Right ventricle myocardium superior (tissue), 1 donor: ENCODE measurements around the gene ZCCHC9. TPM values are rescaled to one million over a fixed set of nuclear protein-coding genes. Genes with fewer than 3 reads are reported as not detected.
A peak's percentile ranks its signal among the peaks of the same experiment; 100 is the strongest.
"Not testable (repeated sequence)": the region's sequence is repeated elsewhere in the genome, so short reads cannot be mapped to it uniquely, and the experiment has no call there.

ENCODE experiments used
- ATAC-seq: fragments of 200-7000 bp; cut with Tn5 transposase; one replicate; pipeline ENCODE4 v1.9.1; 2020; ENCODE audit warnings: mild to moderate bottlenecking; ENCODE audit not compliant: poor library complexity
- DNase-seq: peaks from one replicate; pipeline ENCODE4 v3.0.0-alpha.2; 2020
- intact Hi-C: fragments of 100-400 bp; cut with DNase I; formaldehyde crosslinking; loops from one replicate; pipeline ENCODE4 v1.11.2; 2022
- long read RNA-seq: library from polyadenylated mRNA; unstranded; transcript quantifications from one replicate; pipeline ENCODE4 v2.0.0, GENCODE V29; 2021
- total RNA-seq: library from RNA; stranded (reverse); fragmentation: NEBNext Ultra II Directional; extraction: Animal tissue kit (Norgen Biotek cat#: 25700); gene quantifications from one replicate; pipeline ENCODE4 v1.2.1, GENCODE V29; 2021
- donor health status: DM: no; HTN: yes; CAD: no; lungs with severe emphysema.

Gene ZCCHC9
- 9.9 TPM for total RNA-seq
- long read RNA-seq, full-length matches to known transcripts, result 8 of 8 reads
- long read RNA-seq, partial matches to known transcripts, result 0 of 8 reads
- long read RNA-seq, other reads (novel, unspliced or antisense), result 0 of 8 reads

- peak; percentile 99 for ATAC-seq
- DNase-seq, result peak; percentile 97
- intact Hi-C loops, result no loop called here
These were observed at the start of gene ZCCHC9 for GRCh38 chr5:81301271-81302015. Gene ZCCHC9 (plus strand): TSS chr5:81301587. CDS start chr5:81304758, 3,171 bp downstream.

- peak; percentile 62 for ATAC-seq
- no peak for DNase-seq
- intact Hi-C loops, result no loop called here
These were observed 49.5 kb upstream of the ZCCHC9 start for GRCh38 chr5:81251922-81252321.

- intact Hi-C loops, result no loop called here
- ATAC-seq (no peak), DNase-seq (no peak)
These were observed 48.5 kb upstream of the ZCCHC9 start for GRCh38 chr5:81252904-81253303.

- ATAC-seq (no peak), DNase-seq (no peak)
- intact Hi-C loops, result no loop called here
These were observed 47.5 kb upstream of the ZCCHC9 start for GRCh38 chr5:81253875-81254274.

GRCh38 chr5:81254886-81255559 is 46.4 kb upstream of the ZCCHC9 start:
- intact Hi-C loops, result no loop called here
- ATAC-seq (peak; percentile 3), DNase-seq (no peak)

GRCh38 chr5:81256766-81257165 is 44.6 kb upstream of the ZCCHC9 start:
- no peak for ATAC-seq
- intact Hi-C loops, result no loop called here
- DNase-seq, result no peak

GRCh38 chr5:81262796-81263195 is 38.6 kb upstream of the ZCCHC9 start:
- DNase-seq, intact Hi-C loops: not testable (repeated sequence)

GRCh38 chr5:81265101-81265500 is 36.3 kb upstream of the ZCCHC9 start:
- intact Hi-C loops, result no loop called here
- DNase-seq, result no peak
- ATAC-seq, result no peak

More at GRCh38 chr5:81262796-81263195, 38.6 kb upstream of the ZCCHC9 start:
- ATAC-seq, result not testable (repeated sequence)

GRCh38 chr5:81268521-81269196 is 32.7 kb upstream of the ZCCHC9 start:
- intact Hi-C loops, result no loop called here
- no peak for ATAC-seq
- DNase-seq, result no peak

- ATAC-seq (peak; percentile 4), DNase-seq (no peak)
- intact Hi-C loops, result no loop called here
These were observed 31.5 kb upstream of the ZCCHC9 start for GRCh38 chr5:81269751-81270393.

- peak; percentile 6 for ATAC-seq
- DNase-seq, intact Hi-C loops: not testable (repeated sequence)
These were observed 30.9 kb upstream of the ZCCHC9 start for GRCh38 chr5:81270394-81271027.

- no peak for ATAC-seq
- no peak for DNase-seq
- intact Hi-C loops, result no loop called here
These were observed 17.4 kb upstream of the ZCCHC9 start for GRCh38 chr5:81283976-81284375.

- ATAC-seq (no peak), DNase-seq (no peak)
- intact Hi-C loops, result no loop called here
These were observed 15.2 kb upstream of the ZCCHC9 start for GRCh38 chr5:81286059-81286617.

- no peak for DNase-seq
- no peak for ATAC-seq
- intact Hi-C loops, result no loop called here
These were observed 13.4 kb upstream of the ZCCHC9 start for GRCh38 chr5:81288021-81288433.

GRCh38 chr5:81290146-81290545 is 11.2 kb upstream of the ZCCHC9 start:
- no peak for ATAC-seq
- intact Hi-C loops, result loop anchor here (10.0 kb wide), 1 partner anchor 85 kb away; no protein-coding TSS in a partner anchor
- no peak for DNase-seq

GRCh38 chr5:81292130-81292529 is 9.3 kb upstream of the ZCCHC9 start:
- ATAC-seq, result no peak
- intact Hi-C loops, result loop anchor here (10.0 kb wide), 1 partner anchor 87 kb away; no protein-coding TSS in a partner anchor
- no peak for DNase-seq

- intact Hi-C loops, result loop anchor here (10.0 kb wide), 1 partner anchor 89 kb away; no protein-coding TSS in a partner anchor
- DNase-seq, result not testable (repeated sequence)
These were observed 7.4 kb upstream of the ZCCHC9 start for GRCh38 chr5:81294021-81294420.

GRCh38 chr5:81297531-81297930 is 3.9 kb upstream of the ZCCHC9 start:
- ATAC-seq (no peak), DNase-seq (no peak)
- intact Hi-C loops, result loop anchor here (10.0 kb wide), 1 partner anchor 93 kb away; no protein-coding TSS in a partner anchor

More at GRCh38 chr5:81294021-81294420, 7.4 kb upstream of the ZCCHC9 start:
- ATAC-seq, result not testable (repeated sequence)
